Astrocyte (in vitro differentiated cells and primary cell): ENCODE results near the gene ZMYM3. TPM values are rescaled to one million over a fixed set of nuclear protein-coding genes. Genes with fewer than 3 reads are reported as not detected.

Source experiments
- DNase-seq: peaks from one replicate; pipeline ENCODE4 v3.0.0-alpha.2; 2010; ENCODE audit warnings: low read depth
- FAIRE-seq: peaks from 2 replicates; lab custom pipeline; 2011; peaks lifted over from hg19 to GRCh38; lab: Jason Lieb, UNC
- H2AFZ ChIP-seq: 2 replicates; pipeline ENCODE4 v1.6.0; 2012; ENCODE audit warnings: low read depth, low read length, inconsistent platforms
- H3K27ac ChIP-seq: 2 replicates; pipeline ENCODE4 v1.5.1; 2011; ENCODE audit warnings: low read depth, low read length, inconsistent platforms
- H3K27me3 ChIP-seq: 2 replicates; pipeline ENCODE4 v1.6.0; 2011; ENCODE audit warnings: low read length, inconsistent platforms; ENCODE audit not compliant: insufficient read depth
- H3K36me3 ChIP-seq: 2 replicates; pipeline ENCODE4 v1.5.1; 2011; ENCODE audit warnings: low read length, inconsistent platforms; ENCODE audit not compliant: insufficient read depth
- H3K4me1 ChIP-seq: 2 replicates; pipeline ENCODE4 v1.5.1; 2011; ENCODE audit warnings: low read length, inconsistent platforms; ENCODE audit not compliant: insufficient read depth
- H3K4me2 ChIP-seq: 2 replicates; pipeline ENCODE4 v1.6.0; 2012; ENCODE audit warnings: low read length, inconsistent platforms
- H3K4me3 ChIP-seq: 2 replicates; pipeline ENCODE4 v1.5.1; 2011; ENCODE audit warnings: low read depth, mild to moderate bottlenecking, low read length, inconsistent platforms; ENCODE audit not compliant: insufficient read depth
- H3K79me2 ChIP-seq: 2 replicates; pipeline ENCODE4 v1.6.0; 2012; ENCODE audit warnings: mild to moderate bottlenecking, low read length, inconsistent platforms; ENCODE audit not compliant: insufficient read depth
- H3K9ac ChIP-seq: 2 replicates; pipeline ENCODE4 v1.6.0; 2012; ENCODE audit warnings: mild to moderate bottlenecking, low read length, inconsistent platforms
- H3K9me3 ChIP-seq: 2 replicates; pipeline ENCODE4 v1.5.1; 2012; ENCODE audit warnings: low read depth, mild to moderate bottlenecking, low read length, inconsistent platforms; ENCODE audit not compliant: insufficient read depth
- H4K20me1 ChIP-seq: 2 replicates; pipeline ENCODE4 v1.6.0; 2012; ENCODE audit warnings: low read length, inconsistent platforms; ENCODE audit not compliant: insufficient read depth
- H3K27ac Mint-ChIP-seq: one replicate; pipeline ENCODE4 v1.8.0; 2021; ENCODE audit warnings: mild to moderate bottlenecking, mixed read lengths; ENCODE audit not compliant: unreplicated experiment
- H3K27me3 Mint-ChIP-seq: one replicate; pipeline ENCODE4 v1.8.0; 2021; ENCODE audit warnings: low read depth, mixed read lengths; ENCODE audit not compliant: unreplicated experiment
- H3K36me3 Mint-ChIP-seq: one replicate; pipeline ENCODE4 v1.8.0; 2021; ENCODE audit warnings: low read depth, mixed read lengths; ENCODE audit not compliant: unreplicated experiment
- H3K4me1 Mint-ChIP-seq: one replicate; pipeline ENCODE4 v1.8.0; 2021; ENCODE audit warnings: low read depth, mixed read lengths; ENCODE audit not compliant: unreplicated experiment
- H3K4me3 Mint-ChIP-seq: one replicate; pipeline ENCODE4 v1.8.0; 2021; ENCODE audit warnings: mild to moderate bottlenecking, moderate library complexity, mixed read lengths; ENCODE audit not compliant: unreplicated experiment
- H3K9me3 Mint-ChIP-seq: one replicate; pipeline ENCODE4 v1.8.0; 2021; ENCODE audit warnings: mild to moderate bottlenecking, mixed read lengths; ENCODE audit not compliant: unreplicated experiment
- EZH2 ChIP-seq: IDR thresholded peaks from 2 replicates; pipeline ENCODE4 v1.6.1; 2012; ENCODE audit warnings: mild to moderate bottlenecking, low read length, inconsistent platforms; ENCODE audit not compliant: insufficient read depth
- total RNA-seq: library from RNA; stranded (reverse); gene quantifications from 2 replicates; pipeline ENCODE4 v1.2.1, GENCODE V29; 2021
- TF ChIP-seq, protein P1 (sequence below): IDR thresholded peaks from 2 replicates; pipeline ENCODE4 v1.5.1; 2011; ENCODE audit warnings: low read depth, mild to moderate bottlenecking, inconsistent platforms, low read length, moderate library complexity; ENCODE audit not compliant: insufficient read depth

The ZMYM3 gene
- total RNA-seq, 1 donor from 2014 or later, result 51.2 TPM

DNA sequence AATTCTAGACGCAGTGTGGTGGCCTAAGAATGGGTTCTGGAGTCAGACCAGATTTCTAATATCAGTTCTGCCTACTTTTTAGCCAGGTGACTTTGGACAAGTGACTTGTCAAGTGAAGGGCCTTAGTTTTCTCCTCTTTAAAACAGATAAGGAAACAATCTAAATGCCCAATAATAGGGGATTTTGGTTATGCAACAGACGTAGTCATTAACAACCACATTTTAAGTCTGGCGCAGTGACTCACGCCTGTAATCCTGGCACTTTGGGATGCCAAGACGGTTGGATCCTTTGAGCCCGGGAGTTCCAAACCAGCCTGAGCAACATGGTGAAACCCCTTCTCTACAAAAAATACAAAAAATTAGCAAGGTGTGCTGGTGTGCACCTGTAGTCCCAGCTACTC is 2.1 kb upstream of the ZMYM3 start:
- Histone ChIP-seq H3K9me3 (no peaks in the 10 kb centered on the region), H3K27me3 (no peaks in the 10 kb centered on the region), H3K4me1 (peaks cover 10% of the 10 kb centered on the region), H3K79me2 (peaks cover 11% of the 10 kb centered on the region), H4K20me1 (no peaks in the 10 kb centered on the region), H3K9ac (no peak overlapping the region), H3K4me2 (no peak overlapping the region), H3K27ac (no peak overlapping the region), H3K36me3 (no peaks in the 10 kb centered on the region), H3K4me3 (no peak overlapping the region), H2AFZ (no peak overlapping the region)
- Mint-ChIP-seq H3K4me3 (peak overlapping the region; percentile 92), H3K4me1 (peaks cover 4% of the 10 kb centered on the region), H3K9me3 (no peaks in the 10 kb centered on the region), H3K36me3 (no peaks in the 10 kb centered on the region), H3K27me3 (no peaks in the 10 kb centered on the region), H3K27ac (no peak overlapping the region)
- FAIRE-seq (peak; percentile 41), DNase-seq (peak; percentile 6)
- TF ChIP-seq EZH2, result no peak
- TF ChIP-seq, protein P1, sequence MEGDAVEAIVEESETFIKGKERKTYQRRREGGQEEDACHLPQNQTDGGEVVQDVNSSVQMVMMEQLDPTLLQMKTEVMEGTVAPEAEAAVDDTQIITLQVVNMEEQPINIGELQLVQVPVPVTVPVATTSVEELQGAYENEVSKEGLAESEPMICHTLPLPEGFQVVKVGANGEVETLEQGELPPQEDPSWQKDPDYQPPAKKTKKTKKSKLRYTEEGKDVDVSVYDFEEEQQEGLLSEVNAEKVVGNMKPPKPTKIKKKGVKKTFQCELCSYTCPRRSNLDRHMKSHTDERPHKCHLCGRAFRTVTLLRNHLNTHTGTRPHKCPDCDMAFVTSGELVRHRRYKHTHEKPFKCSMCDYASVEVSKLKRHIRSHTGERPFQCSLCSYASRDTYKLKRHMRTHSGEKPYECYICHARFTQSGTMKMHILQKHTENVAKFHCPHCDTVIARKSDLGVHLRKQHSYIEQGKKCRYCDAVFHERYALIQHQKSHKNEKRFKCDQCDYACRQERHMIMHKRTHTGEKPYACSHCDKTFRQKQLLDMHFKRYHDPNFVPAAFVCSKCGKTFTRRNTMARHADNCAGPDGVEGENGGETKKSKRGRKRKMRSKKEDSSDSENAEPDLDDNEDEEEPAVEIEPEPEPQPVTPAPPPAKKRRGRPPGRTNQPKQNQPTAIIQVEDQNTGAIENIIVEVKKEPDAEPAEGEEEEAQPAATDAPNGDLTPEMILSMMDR, result no peak

- peak overlapping the region; percentile 92 for H3K4me3 Mint-ChIP-seq
- H3K36me3 ChIP-seq, result no peaks in the 10 kb centered on the region
- peak overlapping the region; percentile 87 for H3K4me3 ChIP-seq
- peaks cover 4% of the 10 kb centered on the region for H3K4me1 Mint-ChIP-seq
- peak overlapping the region; percentile 90 for H3K9ac ChIP-seq
- H3K4me2 ChIP-seq, result peak overlapping the region; percentile 97
- peaks cover 4% of the 10 kb centered on the region for H3K36me3 Mint-ChIP-seq
- H4K20me1 ChIP-seq, result no peaks in the 10 kb centered on the region
- H3K27me3 ChIP-seq, result no peaks in the 10 kb centered on the region
- H3K27ac Mint-ChIP-seq, result peak overlapping the region; percentile 87
- FAIRE-seq, result peak; percentile 63
- H3K4me1 ChIP-seq, result peaks cover 10% of the 10 kb centered on the region
- peak overlapping the region; percentile 56 for H2AFZ ChIP-seq
- peak; percentile 18 for DNase-seq
- peaks cover 11% of the 10 kb centered on the region for H3K79me2 ChIP-seq
- no peaks in the 10 kb centered on the region for H3K27me3 Mint-ChIP-seq
- H3K9me3 ChIP-seq, result no peaks in the 10 kb centered on the region
- TF ChIP-seq, protein P1, result peak; percentile 26
- no peak for TF ChIP-seq EZH2
- H3K9me3 Mint-ChIP-seq, result no peaks in the 10 kb centered on the region
- H3K27ac ChIP-seq, result peak overlapping the region; percentile 56
These were observed 468 bp downstream of the ZMYM3 start for GRCh38 chrX:71253253-71254091.

- no peaks in the 10 kb centered on the region for H3K27me3 ChIP-seq
- H3K4me2 ChIP-seq, result peak overlapping the region; percentile 97
- no peaks in the 10 kb centered on the region for H3K27me3 Mint-ChIP-seq
- no peak overlapping the region for H3K4me3 ChIP-seq
- FAIRE-seq (no peak), DNase-seq (no peak)
- peaks cover 11% of the 10 kb centered on the region for H3K79me2 ChIP-seq
- TF ChIP-seq, protein P1, result no peak
- no peak for TF ChIP-seq EZH2
- peak overlapping the region; percentile 92 for H3K4me3 Mint-ChIP-seq
- H3K36me3 ChIP-seq, result peaks cover 2% of the 10 kb centered on the region
- H3K4me1 ChIP-seq, result peaks cover 10% of the 10 kb centered on the region
- no peaks in the 10 kb centered on the region for H3K9me3 ChIP-seq
- H3K4me1 Mint-ChIP-seq, result peaks cover 4% of the 10 kb centered on the region
- no peak overlapping the region for H3K27ac ChIP-seq
- no peak overlapping the region for H2AFZ ChIP-seq
- H3K36me3 Mint-ChIP-seq, result peaks cover 6% of the 10 kb centered on the region
- peak overlapping the region; percentile 14 for H3K9ac ChIP-seq
- no peaks in the 10 kb centered on the region for H3K9me3 Mint-ChIP-seq
- no peaks in the 10 kb centered on the region for H4K20me1 ChIP-seq
- H3K27ac Mint-ChIP-seq, result no peak overlapping the region
These were observed 1.7 kb downstream of the ZMYM3 start for GRCh38 chrX:71252221-71252620.
